PC-3 (cell line): Measurements from ENCODE around the gene CRB3. TPM values are rescaled to one million over a fixed set of nuclear protein-coding genes. Genes with fewer than 3 reads are reported as not detected.

Experiments
- ATAC-seq: fragments of 200-7000 bp; cut with Tn5 transposase; 2 replicates; pipeline ENCODE4 v1.9.1; 2020; ENCODE audit warnings: mild to moderate bottlenecking, moderate library complexity
- BruUV-seq: library from RNA; stranded (reverse); fragments of 400-500 nt; replicated peaks from 2 replicates; lab custom pipeline; 2021; lab: Mats Ljungman, UMichigan
- CTCF ChIA-PET: fragments of 300-600 bp; sonication (Branson Sonifier 250); formaldehyde crosslinking; loops from one replicate; lab custom pipeline; 2022; ENCODE audit warnings: antibody characterized with exemption; lab: Charles Lee
- POLR2A ChIA-PET: fragments of 300-600 bp; sonication (Branson Sonifier 250); formaldehyde crosslinking; loops from one replicate; lab custom pipeline; 2022; ENCODE audit warnings: antibody characterized with exemption; ENCODE audit not compliant: unreplicated experiment; lab: Charles Lee
- DNase-seq: peaks from one replicate; pipeline ENCODE4 v3.0.0-alpha.2; 2015
- H2AFZ ChIP-seq: fragments of 300-600 bp; sonication (generic); 2 replicates; pipeline ENCODE4 v1.6.0; 2016; ENCODE audit warnings: antibody characterized with exemption, low read length
- H3F3A ChIP-seq: fragments of 300-600 bp; sonication (generic); one replicate; pipeline ENCODE4 v1.6.0; 2017; ENCODE audit warnings: antibody characterized with exemption, low read length, control low read depth, mild to moderate bottlenecking; ENCODE audit not compliant: unreplicated experiment
- H3K27ac ChIP-seq: fragments of 300-600 bp; sonication (generic); 2 replicates; pipeline ENCODE4 v1.5.1; 2016; ENCODE audit warnings: mild to moderate bottlenecking, low read length
- H3K27me3 ChIP-seq: fragments of 300-600 bp; sonication (generic); 2 replicates; pipeline ENCODE4 v1.6.1; 2016; ENCODE audit warnings: low read length, mixed read lengths
- H3K36me3 ChIP-seq: fragments of 300-600 bp; sonication (generic); 2 replicates; pipeline ENCODE4 v1.6.1; 2016; ENCODE audit warnings: low read depth, mixed run types, low read length, mixed read lengths
- H3K4me1 ChIP-seq: fragments of 300-600 bp; sonication (generic); 2 replicates; pipeline ENCODE4 v1.5.1; 2016; ENCODE audit warnings: low read length; ENCODE audit not compliant: insufficient read depth
- H3K4me2 ChIP-seq: fragments of 300-600 bp; sonication (generic); 2 replicates; pipeline ENCODE4 v1.6.0; 2016; ENCODE audit warnings: low read length
- H3K4me3 ChIP-seq: fragments of 300-600 bp; sonication (generic); 2 replicates; pipeline ENCODE4 v1.5.1; 2016; ENCODE audit warnings: mild to moderate bottlenecking, low read length, mixed read lengths
- H3K79me2 ChIP-seq: fragments of 300-600 bp; sonication (generic); 2 replicates; pipeline ENCODE4 v1.6.1; 2017; ENCODE audit warnings: low read length, mixed read lengths
- H3K9ac ChIP-seq: fragments of 300-600 bp; sonication (generic); 2 replicates; pipeline ENCODE4 v1.6.0; 2016; ENCODE audit warnings: mild to moderate bottlenecking, low read length
- H3K9me2 ChIP-seq: fragments of 300-600 bp; sonication (generic); replicated peaks from 2 replicates; pipeline ENCODE4 v1.6.1; 2016; ENCODE audit warnings: mixed run types, low read length, mixed read lengths
- H3K9me3 ChIP-seq: fragments of 300-600 bp; sonication (generic); 2 replicates; pipeline ENCODE4 v1.6.1; 2016; ENCODE audit warnings: low read length, mixed read lengths
- H4K20me1 ChIP-seq: fragments of 300-600 bp; sonication (generic); 2 replicates; pipeline ENCODE4 v1.6.1; 2016; ENCODE audit warnings: low read length, mixed read lengths
- EZH2 ChIP-seq: fragments of 300-600 bp; sonication (generic); IDR thresholded peaks from one replicate; pipeline ENCODE4 v1.6.1; 2017; ENCODE audit warnings: antibody characterized with exemption, mild to moderate bottlenecking, low read length; ENCODE audit not compliant: unreplicated experiment
- EZH2phosphoT487 ChIP-seq: fragments of 300-600 bp; sonication (generic); IDR thresholded peaks from 2 replicates; pipeline ENCODE4 v1.6.1; 2018; ENCODE audit warnings: mild to moderate bottlenecking, antibody characterized with exemption, low read length, borderline replicate concordance
- intact Hi-C: fragments of 100-400 bp; cut with micrococcal nuclease; formaldehyde crosslinking; loops from 2 replicates; pipeline ENCODE4 v1.9.0; 2023
- total RNA-seq: library from RNA; depleted of rRNA; stranded (reverse); fragments of >200 nt; gene quantifications from 2 replicates; pipeline ENCODE4 v1.2.3, GENCODE V29; 2014
- TF ChIP-seq, protein P1 (sequence below): fragments of 300-600 bp; sonication (generic); conservative IDR thresholded peaks from 2 replicates; pipeline ENCODE4 v1.5.1; 2017; ENCODE audit warnings: antibody characterized with exemption, low read depth, mild to moderate bottlenecking, low read length

Gene CRB3
- total RNA-seq, 1 experiment from 2014 or later: 71.3 TPM

DNA sequence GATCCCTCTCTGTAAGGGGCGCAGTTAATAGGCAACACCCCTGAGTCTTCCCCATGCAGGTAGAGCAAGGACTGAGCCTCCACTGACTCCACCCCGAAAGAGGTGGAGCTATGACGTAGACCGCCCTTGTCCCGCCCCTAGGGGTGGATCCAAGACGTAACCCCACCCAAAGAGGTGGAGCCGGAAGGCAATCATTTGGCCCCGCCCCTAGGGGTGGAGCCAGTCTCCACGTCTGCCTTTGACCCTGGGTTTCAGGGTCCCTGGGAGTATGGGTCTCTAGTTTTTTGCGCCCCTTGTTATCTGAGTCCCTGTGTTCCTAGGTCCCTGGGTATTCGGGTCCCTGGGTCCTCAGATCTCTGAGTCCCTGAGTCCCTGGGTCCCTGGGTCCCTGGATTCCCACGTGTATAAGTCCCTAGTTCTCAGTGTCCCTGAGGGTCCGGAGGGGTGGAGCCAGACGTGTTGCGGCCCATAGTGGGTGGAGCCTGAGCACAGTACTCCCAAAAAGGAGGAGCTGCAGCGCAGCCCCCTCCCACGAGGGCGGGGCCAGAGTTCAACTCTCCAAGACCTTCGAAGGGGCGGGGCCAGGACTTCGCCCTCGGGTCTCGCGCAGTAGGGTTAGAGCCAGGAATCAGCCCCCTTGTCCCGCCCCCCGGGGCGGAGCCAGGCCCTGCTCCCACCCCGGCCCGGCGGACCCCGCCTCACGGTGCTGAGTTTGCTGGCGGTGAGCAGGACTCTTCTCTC is 12.3 kb downstream of the CRB3 start:
- Histone ChIP-seq H3K4me2 (no peak overlapping the region), H3K4me3 (no peak overlapping the region), H3K27me3 (no peaks in the 10 kb centered on the region), H3K36me3 (no peaks in the 10 kb centered on the region), H3K9ac (no peak overlapping the region), H3F3A (no peaks in the 10 kb centered on the region), H4K20me1 (no peaks in the 10 kb centered on the region), H3K27ac (no peak overlapping the region), H3K79me2 (no peaks in the 10 kb centered on the region), H3K9me3 (no peaks in the 10 kb centered on the region), H3K9me2 (no peaks in the 10 kb centered on the region), H3K4me1 (no peaks in the 10 kb centered on the region), H2AFZ (no peak overlapping the region)
- ATAC-seq: peak; percentile 59
- no TSS peak for BruUV-seq
- peak; percentile 68 for DNase-seq
- intact Hi-C loops: no loop called here
- TF ChIP-seq, protein P1, sequence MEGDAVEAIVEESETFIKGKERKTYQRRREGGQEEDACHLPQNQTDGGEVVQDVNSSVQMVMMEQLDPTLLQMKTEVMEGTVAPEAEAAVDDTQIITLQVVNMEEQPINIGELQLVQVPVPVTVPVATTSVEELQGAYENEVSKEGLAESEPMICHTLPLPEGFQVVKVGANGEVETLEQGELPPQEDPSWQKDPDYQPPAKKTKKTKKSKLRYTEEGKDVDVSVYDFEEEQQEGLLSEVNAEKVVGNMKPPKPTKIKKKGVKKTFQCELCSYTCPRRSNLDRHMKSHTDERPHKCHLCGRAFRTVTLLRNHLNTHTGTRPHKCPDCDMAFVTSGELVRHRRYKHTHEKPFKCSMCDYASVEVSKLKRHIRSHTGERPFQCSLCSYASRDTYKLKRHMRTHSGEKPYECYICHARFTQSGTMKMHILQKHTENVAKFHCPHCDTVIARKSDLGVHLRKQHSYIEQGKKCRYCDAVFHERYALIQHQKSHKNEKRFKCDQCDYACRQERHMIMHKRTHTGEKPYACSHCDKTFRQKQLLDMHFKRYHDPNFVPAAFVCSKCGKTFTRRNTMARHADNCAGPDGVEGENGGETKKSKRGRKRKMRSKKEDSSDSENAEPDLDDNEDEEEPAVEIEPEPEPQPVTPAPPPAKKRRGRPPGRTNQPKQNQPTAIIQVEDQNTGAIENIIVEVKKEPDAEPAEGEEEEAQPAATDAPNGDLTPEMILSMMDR: no peak
- no peak for TF ChIP-seq EZH2phosphoT487
- TF ChIP-seq EZH2: no peak
- ChIA-PET CTCF (interaction anchor here (0.6 kb wide), 1 partner anchor 40 kb away, joined by 4 read pairs; no protein-coding TSS in a partner anchor), POLR2A (interaction anchor here (0.6 kb wide), 1 partner anchor 11 kb away, joined by 5 read pairs; no protein-coding TSS in a partner anchor)

DNA sequence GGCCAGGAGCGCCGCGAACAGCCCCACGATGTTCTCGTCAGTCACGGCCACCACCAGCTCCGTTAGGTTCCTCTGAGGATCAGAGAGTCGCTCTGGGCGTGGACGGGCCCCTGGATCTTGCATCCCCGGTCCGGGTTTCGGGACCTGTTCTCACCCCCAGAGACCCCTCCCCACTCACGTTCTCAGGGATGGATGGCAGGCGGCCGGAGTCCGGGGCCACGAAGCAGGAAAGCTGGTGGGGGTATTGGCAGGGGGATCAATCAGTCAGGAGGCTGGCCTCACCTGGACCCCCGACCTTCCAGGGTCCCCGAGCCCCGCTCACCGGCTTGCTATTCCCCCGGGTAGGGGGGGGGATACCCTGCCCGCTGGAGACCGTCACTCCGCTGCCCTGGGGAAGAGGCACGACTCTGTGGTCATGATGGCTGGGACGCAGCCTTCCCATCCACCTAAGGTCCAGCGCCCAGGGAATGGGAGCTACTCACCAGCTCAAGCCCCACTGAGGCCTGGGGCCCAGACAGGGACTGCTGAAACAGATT is 12.9 kb downstream of the CRB3 start:
- Histone ChIP-seq H3K4me2 (no peak overlapping the region), H3K9me2 (no peaks in the 10 kb centered on the region), H3F3A (no peaks in the 10 kb centered on the region), H3K79me2 (no peaks in the 10 kb centered on the region), H3K36me3 (no peaks in the 10 kb centered on the region), H3K27ac (no peak overlapping the region), H3K4me3 (no peak overlapping the region), H3K9ac (no peak overlapping the region), H4K20me1 (no peaks in the 10 kb centered on the region), H3K9me3 (no peaks in the 10 kb centered on the region), H3K4me1 (no peaks in the 10 kb centered on the region), H3K27me3 (no peaks in the 10 kb centered on the region), H2AFZ (no peak overlapping the region)
- DNase-seq (no peak), ATAC-seq (no peak)
- intact Hi-C loops: no loop called here
- no peak for TF ChIP-seq EZH2
- no peak for TF ChIP-seq EZH2phosphoT487
- TF ChIP-seq, protein P1: no peak
- BruUV-seq: no TSS peak
- ChIA-PET CTCF (no interaction called here), POLR2A (no interaction called here)

DNA sequence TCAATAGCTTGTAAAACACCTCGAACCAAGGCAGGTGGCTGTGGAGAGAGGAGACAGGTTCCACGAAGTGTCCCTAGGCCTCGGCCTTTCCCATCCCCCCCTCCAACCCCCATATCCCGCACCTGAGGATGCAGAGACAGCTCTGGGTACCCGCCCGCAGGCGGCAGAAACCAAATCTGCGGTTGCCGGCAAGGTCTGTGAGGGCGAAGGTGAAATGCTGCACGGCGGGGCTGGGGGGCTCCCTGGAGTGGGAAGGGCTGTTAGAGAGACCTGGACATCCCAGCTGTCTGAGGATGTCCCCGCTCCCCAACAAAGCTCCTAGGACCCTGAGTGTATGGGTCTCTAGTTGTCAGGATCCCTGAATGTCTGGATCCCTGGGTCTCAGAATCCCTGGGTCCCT is 14.7 kb downstream of the CRB3 start:
- Histone ChIP-seq H3F3A (no peaks in the 10 kb centered on the region), H3K27me3 (no peaks in the 10 kb centered on the region), H3K27ac (no peak overlapping the region), H3K4me3 (no peak overlapping the region), H4K20me1 (no peaks in the 10 kb centered on the region), H3K4me2 (no peak overlapping the region), H2AFZ (no peak overlapping the region), H3K9me2 (no peaks in the 10 kb centered on the region), H3K4me1 (no peaks in the 10 kb centered on the region), H3K9me3 (no peaks in the 10 kb centered on the region), H3K36me3 (no peaks in the 10 kb centered on the region), H3K9ac (no peak overlapping the region), H3K79me2 (no peaks in the 10 kb centered on the region)
- ATAC-seq (no peak), DNase-seq (no peak)
- ChIA-PET POLR2A (no interaction called here), CTCF (no interaction called here)
- no TSS peak for BruUV-seq
- no peak for TF ChIP-seq EZH2
- no peak for TF ChIP-seq EZH2phosphoT487
- TF ChIP-seq, protein P1: no peak
- intact Hi-C loops: no loop called here
